ENCODE measurements around the gene JPH2. TPM values are rescaled to one million over a fixed set of nuclear protein-coding genes. Genes with fewer than 3 reads are reported as not detected.

JPH2 gene
- total and polyA plus RNA-seq, 2 experiments from 2014 or later = 0.16 to 1.1 TPM

- Histone ChIP-seq H3K4me1 (ENCODE audit: insufficient read depth) (no peaks in the 10 kb centered on the region), H2AFZ (no peak overlapping the region), H3K27ac (ENCODE audit: low read depth) (no peak overlapping the region), H3K9me2 (ENCODE audit: insufficient read depth) (no peaks in the 10 kb centered on the region), H3K4me3 (no peak overlapping the region), H3K36me3 (ENCODE audit: insufficient read depth) (no peaks in the 10 kb centered on the region), H3F3A (replicated peaks; ENCODE audit: low read depth) (no peaks in the 10 kb centered on the region), H3K27me3 (ENCODE audit: insufficient read depth) (no peaks in the 10 kb centered on the region), H4K20me1 (replicated peaks; ENCODE audit: insufficient read depth) (no peaks in the 10 kb centered on the region), H3K4me2 (no peak overlapping the region), H3K79me2 (replicated peaks; ENCODE audit: insufficient read depth) (no peaks in the 10 kb centered on the region)
- no peak for DNase-seq (ENCODE audit: low spot score)
- Mint-ChIP-seq H3K4me1 (no peaks in the 10 kb centered on the region), H3K9me3 (no peaks in the 10 kb centered on the region), H3K27me3 (ENCODE audit: insufficient read depth, low read depth, poor library complexity) (peaks cover 2% of the 10 kb centered on the region), H3K4me3 (no peak overlapping the region), H3K36me3 (ENCODE audit: low read depth) (no peaks in the 10 kb centered on the region), H3K27ac (no peak overlapping the region)
- TF ChIP-seq, protein P1, sequence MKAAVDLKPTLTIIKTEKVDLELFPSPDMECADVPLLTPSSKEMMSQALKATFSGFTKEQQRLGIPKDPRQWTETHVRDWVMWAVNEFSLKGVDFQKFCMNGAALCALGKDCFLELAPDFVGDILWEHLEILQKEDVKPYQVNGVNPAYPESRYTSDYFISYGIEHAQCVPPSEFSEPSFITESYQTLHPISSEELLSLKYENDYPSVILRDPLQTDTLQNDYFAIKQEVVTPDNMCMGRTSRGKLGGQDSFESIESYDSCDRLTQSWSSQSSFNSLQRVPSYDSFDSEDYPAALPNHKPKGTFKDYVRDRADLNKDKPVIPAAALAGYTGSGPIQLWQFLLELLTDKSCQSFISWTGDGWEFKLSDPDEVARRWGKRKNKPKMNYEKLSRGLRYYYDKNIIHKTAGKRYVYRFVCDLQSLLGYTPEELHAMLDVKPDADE (IDR thresholded peaks at IDR 0.05) = no peak
- TF ChIP-seq CTCF (conservative IDR thresholded peaks at IDR 0.05; ENCODE audit: low read depth in 2 of 2) (no peak), EZH2phosphoT487 (IDR thresholded peaks at IDR 0.05; ENCODE audit: unreplicated experiment) (no peak), ZNF114 (CRISPR knock-in tag; IDR thresholded peaks at IDR 0.05) (no peak), JUNB (IDR thresholded peaks at IDR 0.05; ENCODE audit: unreplicated experiment) (no peak), ZNF331 (CRISPR knock-in tag; IDR thresholded peaks at IDR 0.05; ENCODE audit: low read depth) (no peak), EZH2 (IDR thresholded peaks at IDR 0.05; ENCODE audit: low read depth, unreplicated experiment) (no peak), STAT1 (IDR thresholded peaks at IDR 0.05; ENCODE audit: unreplicated experiment) (no peak), POLR2AphosphoS5 (IDR thresholded peaks at IDR 0.05; ENCODE audit: low read depth) (no peak), NANOG (IDR thresholded peaks at IDR 0.05; ENCODE audit: borderline replicate concordance) (no peak), CREB1 (CRISPR knock-in tag; IDR thresholded peaks at IDR 0.05; ENCODE audit: low read depth) (no peak)
- TF ChIP-seq, protein P2, sequence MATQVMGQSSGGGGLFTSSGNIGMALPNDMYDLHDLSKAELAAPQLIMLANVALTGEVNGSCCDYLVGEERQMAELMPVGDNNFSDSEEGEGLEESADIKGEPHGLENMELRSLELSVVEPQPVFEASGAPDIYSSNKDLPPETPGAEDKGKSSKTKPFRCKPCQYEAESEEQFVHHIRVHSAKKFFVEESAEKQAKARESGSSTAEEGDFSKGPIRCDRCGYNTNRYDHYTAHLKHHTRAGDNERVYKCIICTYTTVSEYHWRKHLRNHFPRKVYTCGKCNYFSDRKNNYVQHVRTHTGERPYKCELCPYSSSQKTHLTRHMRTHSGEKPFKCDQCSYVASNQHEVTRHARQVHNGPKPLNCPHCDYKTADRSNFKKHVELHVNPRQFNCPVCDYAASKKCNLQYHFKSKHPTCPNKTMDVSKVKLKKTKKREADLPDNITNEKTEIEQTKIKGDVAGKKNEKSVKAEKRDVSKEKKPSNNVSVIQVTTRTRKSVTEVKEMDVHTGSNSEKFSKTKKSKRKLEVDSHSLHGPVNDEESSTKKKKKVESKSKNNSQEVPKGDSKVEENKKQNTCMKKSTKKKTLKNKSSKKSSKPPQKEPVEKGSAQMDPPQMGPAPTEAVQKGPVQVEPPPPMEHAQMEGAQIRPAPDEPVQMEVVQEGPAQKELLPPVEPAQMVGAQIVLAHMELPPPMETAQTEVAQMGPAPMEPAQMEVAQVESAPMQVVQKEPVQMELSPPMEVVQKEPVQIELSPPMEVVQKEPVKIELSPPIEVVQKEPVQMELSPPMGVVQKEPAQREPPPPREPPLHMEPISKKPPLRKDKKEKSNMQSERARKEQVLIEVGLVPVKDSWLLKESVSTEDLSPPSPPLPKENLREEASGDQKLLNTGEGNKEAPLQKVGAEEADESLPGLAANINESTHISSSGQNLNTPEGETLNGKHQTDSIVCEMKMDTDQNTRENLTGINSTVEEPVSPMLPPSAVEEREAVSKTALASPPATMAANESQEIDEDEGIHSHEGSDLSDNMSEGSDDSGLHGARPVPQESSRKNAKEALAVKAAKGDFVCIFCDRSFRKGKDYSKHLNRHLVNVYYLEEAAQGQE (IDR thresholded peaks at IDR 0.05; ENCODE audit: unreplicated experiment) = no peak
- TF ChIP-seq, protein P3, sequence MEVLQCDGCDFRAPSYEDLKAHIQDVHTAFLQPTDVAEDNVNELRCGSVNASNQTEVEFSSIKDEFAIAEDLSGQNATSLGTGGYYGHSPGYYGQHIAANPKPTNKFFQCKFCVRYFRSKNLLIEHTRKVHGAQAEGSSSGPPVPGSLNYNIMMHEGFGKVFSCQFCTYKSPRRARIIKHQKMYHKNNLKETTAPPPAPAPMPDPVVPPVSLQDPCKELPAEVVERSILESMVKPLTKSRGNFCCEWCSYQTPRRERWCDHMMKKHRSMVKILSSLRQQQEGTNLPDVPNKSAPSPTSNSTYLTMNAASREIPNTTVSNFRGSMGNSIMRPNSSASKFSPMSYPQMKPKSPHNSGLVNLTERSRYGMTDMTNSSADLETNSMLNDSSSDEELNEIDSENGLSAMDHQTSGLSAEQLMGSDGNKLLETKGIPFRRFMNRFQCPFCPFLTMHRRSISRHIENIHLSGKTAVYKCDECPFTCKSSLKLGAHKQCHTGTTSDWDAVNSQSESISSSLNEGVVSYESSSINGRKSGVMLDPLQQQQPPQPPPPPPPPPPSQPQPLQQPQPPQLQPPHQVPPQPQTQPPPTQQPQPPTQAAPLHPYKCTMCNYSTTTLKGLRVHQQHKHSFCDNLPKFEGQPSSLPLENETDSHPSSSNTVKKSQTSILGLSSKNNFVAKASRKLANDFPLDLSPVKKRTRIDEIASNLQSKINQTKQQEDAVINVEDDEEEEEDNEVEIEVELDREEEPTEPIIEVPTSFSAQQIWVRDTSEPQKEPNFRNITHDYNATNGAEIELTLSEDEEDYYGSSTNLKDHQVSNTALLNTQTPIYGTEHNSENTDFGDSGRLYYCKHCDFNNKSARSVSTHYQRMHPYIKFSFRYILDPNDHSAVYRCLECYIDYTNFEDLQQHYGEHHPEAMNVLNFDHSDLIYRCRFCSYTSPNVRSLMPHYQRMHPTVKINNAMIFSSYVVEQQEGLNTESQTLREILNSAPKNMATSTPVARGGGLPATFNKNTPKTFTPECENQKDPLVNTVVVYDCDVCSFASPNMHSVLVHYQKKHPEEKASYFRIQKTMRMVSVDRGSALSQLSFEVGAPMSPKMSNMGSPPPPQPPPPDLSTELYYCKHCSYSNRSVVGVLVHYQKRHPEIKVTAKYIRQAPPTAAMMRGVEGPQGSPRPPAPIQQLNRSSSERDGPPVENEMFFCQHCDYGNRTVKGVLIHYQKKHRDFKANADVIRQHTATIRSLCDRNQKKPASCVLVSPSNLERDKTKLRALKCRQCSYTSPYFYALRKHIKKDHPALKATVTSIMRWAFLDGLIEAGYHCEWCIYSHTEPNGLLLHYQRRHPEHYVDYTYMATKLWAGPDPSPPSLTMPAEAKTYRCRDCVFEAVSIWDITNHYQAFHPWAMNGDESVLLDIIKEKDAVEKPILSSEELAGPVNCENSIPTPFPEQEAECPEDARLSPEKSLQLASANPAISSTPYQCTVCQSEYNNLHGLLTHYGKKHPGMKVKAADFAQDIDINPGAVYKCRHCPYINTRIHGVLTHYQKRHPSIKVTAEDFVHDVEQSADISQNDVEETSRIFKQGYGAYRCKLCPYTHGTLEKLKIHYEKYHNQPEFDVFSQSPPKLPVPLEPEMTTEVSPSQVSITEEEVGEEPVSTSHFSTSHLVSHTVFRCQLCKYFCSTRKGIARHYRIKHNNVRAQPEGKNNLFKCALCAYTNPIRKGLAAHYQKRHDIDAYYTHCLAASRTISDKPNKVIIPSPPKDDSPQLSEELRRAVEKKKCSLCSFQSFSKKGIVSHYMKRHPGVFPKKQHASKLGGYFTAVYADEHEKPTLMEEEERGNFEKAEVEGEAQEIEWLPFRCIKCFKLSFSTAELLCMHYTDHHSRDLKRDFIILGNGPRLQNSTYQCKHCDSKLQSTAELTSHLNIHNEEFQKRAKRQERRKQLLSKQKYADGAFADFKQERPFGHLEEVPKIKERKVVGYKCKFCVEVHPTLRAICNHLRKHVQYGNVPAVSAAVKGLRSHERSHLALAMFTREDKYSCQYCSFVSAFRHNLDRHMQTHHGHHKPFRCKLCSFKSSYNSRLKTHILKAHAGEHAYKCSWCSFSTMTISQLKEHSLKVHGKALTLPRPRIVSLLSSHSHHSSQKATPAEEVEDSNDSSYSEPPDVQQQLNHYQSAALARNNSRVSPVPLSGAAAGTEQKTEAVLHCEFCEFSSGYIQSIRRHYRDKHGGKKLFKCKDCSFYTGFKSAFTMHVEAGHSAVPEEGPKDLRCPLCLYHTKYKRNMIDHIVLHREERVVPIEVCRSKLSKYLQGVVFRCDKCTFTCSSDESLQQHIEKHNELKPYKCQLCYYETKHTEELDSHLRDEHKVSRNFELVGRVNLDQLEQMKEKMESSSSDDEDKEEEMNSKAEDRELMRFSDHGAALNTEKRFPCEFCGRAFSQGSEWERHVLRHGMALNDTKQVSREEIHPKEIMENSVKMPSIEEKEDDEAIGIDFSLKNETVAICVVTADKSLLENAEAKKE (CRISPR knock-in tag; IDR thresholded peaks at IDR 0.05) = no peak
- no peak for ATAC-seq
Measured at GRCh38 chr20:44081888-44082287, 105.1 kb downstream of the JPH2 start.

Data from GM23338 (cell line).